Measurements from ENCODE around the gene SLC26A9. TPM values are rescaled to one million over a fixed set of nuclear protein-coding genes. Genes with fewer than 3 reads are reported as not detected.

SLC26A9 gene
- total and polyA plus RNA-seq, 2 donors (not counting 3 experiments of a cell fraction or from before 2014, with no cell fraction given) = 0.10 to 0.20 TPM

DNA sequence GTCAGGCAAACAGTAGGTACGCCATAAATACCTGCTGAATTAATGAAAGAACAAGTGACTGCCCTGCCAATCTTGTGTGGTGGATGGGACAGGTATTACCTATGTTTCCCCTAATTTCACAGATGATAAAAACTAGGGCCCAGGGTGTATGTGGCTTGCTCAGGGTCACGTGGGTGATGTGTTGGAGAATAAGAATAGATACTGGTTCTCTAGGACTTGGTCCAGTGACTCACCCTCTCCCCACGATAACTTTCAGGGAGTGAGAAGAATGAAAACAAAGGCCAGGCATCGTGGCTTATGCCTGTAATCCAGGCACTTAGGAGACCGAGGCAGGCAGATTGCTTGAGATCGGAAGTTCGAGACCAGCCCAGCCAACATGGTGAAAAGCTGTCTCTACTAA lies 26.7 kb downstream of the SLC26A9 start:
- intact Hi-C loops (cut with micrococcal nuclease) = loop anchor here (10.0 kb wide), 1 partner anchor 322 kb away; no protein-coding TSS in a partner anchor
- TF ChIP-seq JUN (IDR thresholded peaks at IDR 0.05; ENCODE audit: borderline replicate concordance, insufficient read depth, insufficient read length, low read depth) (no peak), POLR2AphosphoS5 (IDR thresholded peaks at IDR 0.05; ENCODE audit: insufficient read depth, low read depth, low read length) (no peak), FOS (IDR thresholded peaks at IDR 0.05; ENCODE audit: borderline replicate concordance, insufficient read depth, low read length) (no peak), MYC (IDR thresholded peaks at IDR 0.05; ENCODE audit: low read depth, low read length) (no peak), EZH2 (IDR thresholded peaks at IDR 0.05; ENCODE audit: borderline replicate concordance, low read depth, low read length, severe bottlenecking) (no peak), POLR2A (IDR thresholded peaks at IDR 0.05; ENCODE audit: low read depth, low read length) (no peak), GATA2 (IDR thresholded peaks at IDR 0.05; ENCODE audit: insufficient read depth, insufficient read length, low read depth, low read length) (no peak)
- TF ChIP-seq, protein P1, sequence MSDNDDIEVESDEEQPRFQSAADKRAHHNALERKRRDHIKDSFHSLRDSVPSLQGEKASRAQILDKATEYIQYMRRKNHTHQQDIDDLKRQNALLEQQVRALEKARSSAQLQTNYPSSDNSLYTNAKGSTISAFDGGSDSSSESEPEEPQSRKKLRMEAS (IDR thresholded peaks at IDR 0.05; ENCODE audit: insufficient read depth, insufficient read length) = no peak
- FAIRE-seq (no peak), DNase-seq (ENCODE audit: low read depth, low spot score) (no peak)
- Histone ChIP-seq H2AFZ (ENCODE audit: low read depth, low read length) (no peak overlapping the region), H3K79me2 (ENCODE audit: control insufficient read depth, insufficient read depth, low read length) (no peaks in the 10 kb centered on the region), H4K20me1 (replicated peaks; ENCODE audit: control insufficient read depth, extremely low read depth, insufficient read depth, low read length) (no peaks in the 10 kb centered on the region), H3K27me3 (ENCODE audit: control insufficient read depth in 2 of 2, insufficient read depth in 2 of 2, low read length in 2 of 2) (peaks cover 4 to 6% of the 10 kb centered on the region in 2 experiments), H3K36me3 (ENCODE audit: control insufficient read depth in 2 of 2, extremely low read depth in 1 of 2, insufficient read depth in 2 of 2, low read length in 2 of 2) (no peaks in the 10 kb centered on the region), H3K27ac (ENCODE audit: insufficient read depth, low read depth, low read length) (no peak overlapping the region), H3K9me3 (replicated peaks; ENCODE audit: control insufficient read depth, insufficient read depth, low read length) (no peaks in the 10 kb centered on the region), H3K9ac (replicated peaks; ENCODE audit: extremely low read depth, insufficient read depth, low read length) (no peak overlapping the region), H3K4me3 (replicated peaks in 1 of 3; ENCODE audit: insufficient read depth in 1 of 3, low read depth in 1 of 3, low read length in 3 of 3) (no peak overlapping the region), H3K4me1 (ENCODE audit: control insufficient read depth, extremely low read depth, insufficient read depth, low read length) (no peaks in the 10 kb centered on the region), H3K9me1 (replicated peaks; ENCODE audit: control insufficient read depth, extremely low read depth, insufficient read depth, low read length) (no peaks in the 10 kb centered on the region), H3K4me2 (ENCODE audit: insufficient read depth, low read length) (no peak overlapping the region)
- POLR2A ChIA-PET = no interaction called here
- dilution Hi-C loops (cut with MboI; ENCODE audit: extremely low pct_ligation_motif_present, low sequenced_read_pairs) = no loop called here
- no TSS peak for BruUV-seq (replicated peaks)
- CTCF ChIA-PET = interaction anchor here (1.8 to 27.5 kb wide), 7 partner anchors 8 to 257 kb away, joined by 5 to 1606 read pairs (median 37); no protein-coding TSS in a partner anchor
